Activated CD8-positive, alpha-beta memory T cell treated with anti-CD3 and anti-CD28 coated beads, Interleukin-2, amount 10 ng/mL, durations not matched to agents 7 days and 5 days (primary cell): ENCODE results near the gene TP73. TPM values are rescaled to one million over a fixed set of nuclear protein-coding genes. Genes with fewer than 3 reads are reported as not detected.

Experiments used
- ATAC-seq: fragments of 150-1000 bp; cut with Tn5 transposase; one replicate; pipeline ENCODE4 v1.10.0; 2021; ENCODE audit warnings: moderate library complexity
- CTCF ChIA-PET: fragments of 350-600 bp; sonication (Branson Sonifier 250); formaldehyde crosslinking; loops from one replicate; lab custom pipeline; 2021; ENCODE audit warnings: antibody characterized with exemption; lab: Charles Lee
- DNase-seq: peaks from one replicate; pipeline ENCODE4 v3.0.0-alpha.2; 2020
- H3K27ac Mint-ChIP-seq: one replicate; pipeline ENCODE4 v1.8.0; 2021; ENCODE audit warnings: mild to moderate bottlenecking, mixed read lengths
- H3K27me3 Mint-ChIP-seq: one replicate; pipeline ENCODE4 v1.8.0; 2021; ENCODE audit warnings: mixed read lengths
- H3K36me3 Mint-ChIP-seq: one replicate; pipeline ENCODE4 v1.8.0; 2021; ENCODE audit warnings: mild to moderate bottlenecking, mixed read lengths
- H3K4me1 Mint-ChIP-seq: one replicate; pipeline ENCODE4 v1.8.0; 2021; ENCODE audit warnings: mixed read lengths
- H3K4me3 Mint-ChIP-seq: one replicate; pipeline ENCODE4 v1.8.0; 2021; ENCODE audit warnings: mild to moderate bottlenecking, moderate library complexity, mixed read lengths
- H3K9me3 Mint-ChIP-seq: one replicate; pipeline ENCODE4 v1.8.0; 2022; ENCODE audit warnings: low read depth, mixed read lengths
- total RNA-seq, 2 experiments: library from RNA; stranded (reverse); gene quantifications; one replicate each; pipeline ENCODE4 v1.2.3, GENCODE V29; 2021

TP73 gene
- 10 to 100 TPM in 1 of 2 experiments, 1 to 10 TPM in 1; 2.1 to 15.2 TPM for total RNA-seq

DNA sequence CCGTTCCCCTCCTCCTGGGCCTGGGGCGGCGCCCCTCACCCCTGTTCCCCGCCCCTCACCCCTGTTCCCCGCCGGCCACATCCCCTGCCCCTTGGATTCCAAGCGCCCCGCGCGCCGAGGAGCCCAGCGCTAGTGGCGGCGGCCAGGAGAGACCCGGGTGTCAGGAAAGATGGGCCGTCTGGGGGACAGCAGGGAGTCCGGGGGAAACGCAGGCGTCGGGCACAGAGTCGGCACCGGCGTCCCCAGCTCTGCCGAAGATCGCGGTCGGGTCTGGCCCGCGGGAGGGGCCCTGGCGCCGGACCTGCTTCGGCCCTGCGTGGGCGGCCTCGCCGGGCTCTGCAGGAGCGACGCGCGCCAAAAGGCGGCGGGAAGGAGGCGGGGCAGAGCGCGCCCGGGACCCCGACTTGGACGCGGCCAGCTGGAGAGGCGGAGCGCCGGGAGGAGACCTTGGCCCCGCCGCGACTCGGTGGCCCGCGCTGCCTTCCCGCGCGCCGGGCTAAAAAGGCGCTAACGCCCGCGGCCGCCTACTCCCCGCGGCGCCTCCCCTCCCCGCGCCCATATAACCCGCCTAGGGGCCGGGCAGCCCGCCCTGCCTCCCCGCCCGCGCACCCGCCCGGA, at the start of gene TP73:
TP73 (plus strand) TSS at position 587 of the 618 bp plus-strand sequence. CDS start 29,850 bp downstream, outside the sequence.
- H3K4me1 Mint-ChIP-seq, result peaks cover 33% of the 10 kb centered on the region
- no peak for DNase-seq

DNA sequence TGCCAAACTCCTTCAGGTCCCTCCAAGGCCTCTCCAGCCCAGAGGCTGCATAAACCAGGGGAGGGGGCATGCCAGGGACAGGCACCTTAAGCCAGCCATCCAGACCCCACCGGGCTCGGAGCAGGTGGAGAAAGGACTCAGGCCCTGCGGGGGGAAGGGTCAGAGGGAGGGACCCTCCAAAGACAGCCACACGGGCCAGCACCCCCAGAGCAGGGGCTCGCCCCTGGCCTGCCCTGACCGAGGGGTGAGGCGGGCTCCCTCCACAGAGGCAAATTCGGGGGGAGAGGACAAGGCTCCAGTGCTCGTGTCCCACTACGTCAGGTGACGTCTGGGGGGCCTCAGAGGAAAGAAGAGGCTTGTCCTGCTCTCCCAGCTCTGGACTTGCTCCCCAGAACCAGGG, 49.2 kb upstream of the TP73 start:
- CTCF ChIA-PET, result interaction anchor here (1.3 kb wide), 1 partner anchor 17 kb away, joined by 4 read pairs; no protein-coding TSS in a partner anchor
- Mint-ChIP-seq H3K27me3 (no peaks in the 10 kb centered on the region), H3K4me1 (peaks cover 3% of the 10 kb centered on the region), H3K27ac (no peak overlapping the region), H3K4me3 (no peak overlapping the region), H3K9me3 (no peaks in the 10 kb centered on the region), H3K36me3 (no peaks in the 10 kb centered on the region)
- DNase-seq (no peak), ATAC-seq (no peak)

More for the DNA sequence above, at the start of gene TP73:
- H3K9me3 Mint-ChIP-seq, result no peaks in the 10 kb centered on the region
- H3K27ac Mint-ChIP-seq, result no peak within 1 kb of the TSS
- CTCF ChIA-PET, result interaction anchor here (1.4 kb wide), 1 partner anchor 26 kb away, joined by 3 read pairs; no protein-coding TSS in a partner anchor
- no peak for ATAC-seq
- no peak within 1 kb of the TSS for H3K4me3 Mint-ChIP-seq
- no peaks in the 10 kb centered on the region for H3K36me3 Mint-ChIP-seq
- peaks cover 57% of the 10 kb centered on the region for H3K27me3 Mint-ChIP-seq

DNA sequence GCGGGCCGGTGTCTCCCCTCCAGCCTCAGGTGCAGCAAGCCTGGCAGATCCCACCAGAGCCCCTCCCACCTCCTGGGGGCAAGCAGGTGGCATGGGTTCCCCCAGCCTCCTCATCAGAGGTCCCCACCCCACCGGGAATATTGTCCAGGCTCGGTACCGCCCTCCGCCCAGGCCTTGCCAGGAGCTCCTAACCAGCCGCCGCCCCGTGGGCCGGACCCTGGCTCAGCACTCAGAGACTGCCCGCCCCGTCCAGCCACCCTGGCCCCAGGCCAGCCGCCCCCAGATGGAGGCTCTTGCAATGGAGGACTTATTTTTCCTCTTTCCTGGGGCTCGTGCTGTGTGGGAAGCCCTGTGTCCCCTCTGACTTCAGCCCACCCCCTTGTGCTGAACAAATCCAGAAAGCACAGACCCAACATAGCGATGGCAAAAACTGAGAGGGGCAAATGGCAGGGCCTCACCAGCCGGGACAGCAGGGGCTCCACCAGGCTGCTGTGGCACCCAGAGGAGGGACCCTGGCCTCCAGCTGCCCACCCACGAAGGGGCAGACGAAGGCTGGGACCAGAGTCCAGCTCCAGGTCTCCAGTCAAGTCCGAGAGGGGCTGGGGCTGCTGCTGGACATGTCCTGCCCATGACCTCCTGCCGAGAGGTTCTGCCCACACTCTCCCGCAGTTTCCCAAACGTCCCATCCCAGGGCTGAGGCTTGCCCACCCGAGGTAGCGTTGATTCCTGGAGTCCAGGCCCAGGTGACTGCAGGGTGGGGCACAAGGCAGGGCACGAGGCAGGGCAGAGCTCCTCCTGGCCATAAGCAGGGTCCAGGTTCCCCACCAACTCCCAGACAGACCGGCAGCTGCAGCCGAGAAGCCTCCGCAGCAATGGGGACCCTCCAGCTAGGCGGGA, 48.5 kb upstream of the TP73 start:
- Mint-ChIP-seq H3K27ac (no peak overlapping the region), H3K4me3 (no peak overlapping the region), H3K36me3 (no peaks in the 10 kb centered on the region), H3K4me1 (no peaks in the 10 kb centered on the region), H3K27me3 (no peaks in the 10 kb centered on the region), H3K9me3 (no peaks in the 10 kb centered on the region)
- ATAC-seq (no peak), DNase-seq (no peak)
- CTCF ChIA-PET, result interaction anchor here (1.0 to 1.3 kb wide), 2 partner anchors 11 to 16 kb away, joined by 4 read pairs; no protein-coding TSS in a partner anchor

DNA sequence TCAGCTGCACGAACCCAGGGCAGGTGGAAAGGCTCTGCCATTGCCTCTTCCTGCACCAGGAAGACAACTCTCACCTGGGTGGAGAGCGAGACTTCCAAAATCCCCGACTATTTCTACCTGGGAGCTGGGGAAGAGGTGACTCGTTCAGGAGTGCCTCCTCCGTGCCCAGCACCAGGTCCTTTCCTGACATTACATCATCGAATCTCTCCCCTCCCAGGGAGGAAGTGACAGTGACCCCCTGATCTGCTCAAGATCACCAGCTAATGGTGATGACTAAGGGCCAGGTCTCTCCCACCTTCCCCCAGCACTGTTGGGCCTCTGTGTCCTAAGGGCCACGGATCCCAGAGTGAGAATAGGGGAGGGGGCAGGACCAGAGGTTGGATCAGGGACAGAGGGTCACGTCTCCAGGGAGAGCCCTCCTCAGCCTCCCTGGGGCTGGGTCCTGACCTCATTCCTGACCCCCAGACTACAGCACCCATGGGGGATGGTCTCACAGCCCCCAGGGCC, 47.8 kb upstream of the TP73 start:
- Mint-ChIP-seq H3K4me3 (no peak overlapping the region), H3K27me3 (peaks cover 5% of the 10 kb centered on the region), H3K36me3 (no peaks in the 10 kb centered on the region), H3K9me3 (no peaks in the 10 kb centered on the region), H3K4me1 (no peaks in the 10 kb centered on the region), H3K27ac (no peak overlapping the region)
- no peak for DNase-seq
- ATAC-seq, result no peak
- CTCF ChIA-PET, result interaction anchor here (1.0 kb wide), 1 partner anchor 10 kb away, joined by 4 read pairs; no protein-coding TSS in a partner anchor

DNA sequence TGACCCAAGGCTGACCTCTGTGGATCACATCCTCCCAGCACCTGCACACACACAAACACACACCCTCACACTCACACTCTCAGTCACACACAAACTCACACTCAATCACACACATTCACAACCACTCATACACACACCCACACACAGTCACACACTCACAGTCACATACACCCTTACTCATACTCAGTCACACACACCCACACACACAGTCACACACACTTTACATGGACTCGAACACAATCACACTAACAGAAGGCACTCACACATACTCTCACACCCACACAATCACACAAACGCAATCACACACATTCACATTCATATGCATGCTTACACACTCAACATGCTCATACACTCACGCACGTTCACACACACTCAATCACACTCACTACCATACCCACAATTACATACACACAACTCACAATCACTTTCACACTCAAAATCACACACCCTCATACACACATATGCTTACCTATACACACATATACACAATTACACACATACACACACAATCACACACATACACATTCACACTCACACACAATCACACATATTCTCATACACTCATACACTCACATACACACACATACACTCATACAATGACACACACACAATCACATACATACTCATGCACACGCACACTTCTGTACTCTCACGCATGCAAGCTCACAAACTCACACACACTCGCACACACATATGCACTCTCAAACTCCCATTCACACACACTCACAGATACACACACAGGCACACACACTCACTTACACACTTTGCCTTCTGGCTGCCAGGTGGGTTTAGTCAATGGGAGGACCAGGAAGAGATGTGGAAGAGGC, 47.1 kb upstream of the TP73 start:
- DNase-seq, result no peak
- peaks cover 5% of the 10 kb centered on the region for H3K27me3 Mint-ChIP-seq
- no peak overlapping the region for H3K27ac Mint-ChIP-seq
- CTCF ChIA-PET, result interaction anchor here (1.0 kb wide), 1 partner anchor 10 kb away, joined by 4 read pairs; no protein-coding TSS in a partner anchor
- no peaks in the 10 kb centered on the region for H3K4me1 Mint-ChIP-seq
- H3K9me3 Mint-ChIP-seq, result no peaks in the 10 kb centered on the region
- ATAC-seq, result no peak
- H3K4me3 Mint-ChIP-seq, result no peak overlapping the region
- H3K36me3 Mint-ChIP-seq, result no peaks in the 10 kb centered on the region

DNA sequence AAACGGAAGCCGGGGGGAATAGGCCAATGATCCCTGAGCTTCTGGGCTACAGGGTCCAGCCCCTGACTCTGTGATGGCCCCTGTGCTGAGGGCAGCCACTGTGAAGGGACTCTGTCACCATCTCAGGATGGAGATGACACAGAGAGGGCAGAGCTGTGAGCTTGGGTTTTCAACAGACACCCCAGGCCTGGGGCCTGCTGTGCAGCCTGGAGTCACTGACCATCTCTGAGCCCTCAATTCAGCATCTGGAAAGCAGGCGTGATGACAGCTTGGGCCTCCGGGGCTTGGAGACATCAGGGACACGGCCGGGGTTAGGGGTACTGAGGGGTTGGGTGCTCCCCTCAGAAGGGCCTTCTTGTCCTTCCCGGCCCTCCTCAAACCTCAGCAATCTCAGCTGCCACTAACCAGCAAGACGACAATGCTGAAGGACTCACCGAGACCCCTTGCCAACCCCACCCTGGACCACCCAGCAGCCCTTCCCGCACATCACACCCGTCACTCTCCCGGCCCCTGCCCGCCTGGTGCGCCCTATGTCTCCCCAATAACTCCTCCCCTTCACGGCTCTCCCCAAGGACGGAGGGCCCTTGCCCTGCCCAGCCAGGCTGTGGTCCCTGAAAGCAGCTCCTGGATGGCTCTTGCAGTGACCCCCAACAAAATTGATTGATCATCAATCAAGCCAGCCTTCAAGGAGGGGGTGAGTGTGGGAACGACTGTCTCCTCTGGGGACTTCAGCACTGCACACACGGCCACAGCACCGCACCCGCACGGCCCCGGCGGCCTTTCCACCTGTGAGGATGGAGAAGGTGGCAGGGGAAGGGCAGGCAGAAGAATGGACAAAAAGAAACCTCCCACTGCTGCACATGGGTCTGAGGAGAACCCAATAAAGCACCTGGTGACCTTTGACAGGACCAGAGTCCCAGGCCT, 45.3 kb upstream of the TP73 start:
- no peak overlapping the region for H3K27ac Mint-ChIP-seq
- peaks cover 14% of the 10 kb centered on the region for H3K27me3 Mint-ChIP-seq
- no peaks in the 10 kb centered on the region for H3K9me3 Mint-ChIP-seq
- H3K4me3 Mint-ChIP-seq, result no peak overlapping the region
- no peak for ATAC-seq
- peaks cover 1% of the 10 kb centered on the region for H3K4me1 Mint-ChIP-seq
- H3K36me3 Mint-ChIP-seq, result no peaks in the 10 kb centered on the region
- CTCF ChIA-PET, result interaction anchor here (0.5 kb wide), 1 partner anchor 344 kb away, joined by 3 read pairs; no protein-coding TSS in a partner anchor
- no peak for DNase-seq

DNA sequence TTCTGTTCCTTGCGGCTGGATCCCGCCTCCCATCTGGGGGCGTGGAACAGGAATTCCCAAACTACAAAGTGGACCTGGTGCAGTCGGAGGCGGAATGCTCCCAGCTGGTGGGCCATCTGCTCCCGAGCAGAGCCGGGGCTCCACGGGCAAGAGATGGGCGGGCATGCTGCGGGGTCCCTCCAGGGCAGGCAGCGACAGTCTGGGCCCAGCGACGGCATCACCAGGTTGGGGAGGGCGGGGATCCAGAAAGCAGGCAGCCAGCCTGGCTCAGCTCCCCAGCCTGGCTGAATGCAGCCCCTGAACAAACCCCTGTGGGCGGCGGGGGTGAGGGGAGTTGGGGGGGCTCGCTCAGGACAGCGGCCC, 44.6 kb upstream of the TP73 start:
- H3K9me3 Mint-ChIP-seq, result no peaks in the 10 kb centered on the region
- H3K36me3 Mint-ChIP-seq, result no peaks in the 10 kb centered on the region
- peaks cover 18% of the 10 kb centered on the region for H3K27me3 Mint-ChIP-seq
- no peak for DNase-seq
- peaks cover 1% of the 10 kb centered on the region for H3K4me1 Mint-ChIP-seq
- H3K27ac Mint-ChIP-seq, result no peak overlapping the region
- H3K4me3 Mint-ChIP-seq, result no peak overlapping the region
- CTCF ChIA-PET, result interaction anchor here (0.5 to 1.0 kb wide), 2 partner anchors 11 to 344 kb away, joined by 3 to 5 read pairs; no protein-coding TSS in a partner anchor
- no peak for ATAC-seq

DNA sequence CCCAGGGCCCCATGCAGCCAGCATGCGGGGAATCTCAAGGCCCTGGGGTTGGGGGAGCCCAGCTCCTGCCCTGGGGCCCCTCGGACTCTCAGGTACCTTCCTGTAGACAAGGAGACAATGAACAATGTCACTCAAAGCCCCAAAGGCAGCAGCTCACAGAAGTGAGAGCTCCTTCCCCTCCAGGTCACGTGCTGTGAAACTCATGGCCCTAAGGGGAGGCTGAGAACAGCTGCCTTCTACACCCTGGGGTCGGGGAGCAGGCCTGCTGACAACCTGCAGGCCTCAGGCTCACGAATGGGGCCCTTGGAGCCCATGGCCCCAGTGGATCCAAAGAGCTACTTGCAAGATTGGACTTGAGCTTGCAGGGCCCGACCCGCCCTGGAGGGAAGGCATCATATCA, 44.2 kb upstream of the TP73 start:
- no peak for ATAC-seq
- H3K27ac Mint-ChIP-seq, result no peak overlapping the region
- no peak overlapping the region for H3K4me3 Mint-ChIP-seq
- no peak for DNase-seq
- no peaks in the 10 kb centered on the region for H3K36me3 Mint-ChIP-seq
- peaks cover 1% of the 10 kb centered on the region for H3K4me1 Mint-ChIP-seq
- no peaks in the 10 kb centered on the region for H3K9me3 Mint-ChIP-seq
- peaks cover 22% of the 10 kb centered on the region for H3K27me3 Mint-ChIP-seq
- CTCF ChIA-PET, result interaction anchor here (1.0 kb wide), 1 partner anchor 11 kb away, joined by 5 read pairs; no protein-coding TSS in a partner anchor

DNA sequence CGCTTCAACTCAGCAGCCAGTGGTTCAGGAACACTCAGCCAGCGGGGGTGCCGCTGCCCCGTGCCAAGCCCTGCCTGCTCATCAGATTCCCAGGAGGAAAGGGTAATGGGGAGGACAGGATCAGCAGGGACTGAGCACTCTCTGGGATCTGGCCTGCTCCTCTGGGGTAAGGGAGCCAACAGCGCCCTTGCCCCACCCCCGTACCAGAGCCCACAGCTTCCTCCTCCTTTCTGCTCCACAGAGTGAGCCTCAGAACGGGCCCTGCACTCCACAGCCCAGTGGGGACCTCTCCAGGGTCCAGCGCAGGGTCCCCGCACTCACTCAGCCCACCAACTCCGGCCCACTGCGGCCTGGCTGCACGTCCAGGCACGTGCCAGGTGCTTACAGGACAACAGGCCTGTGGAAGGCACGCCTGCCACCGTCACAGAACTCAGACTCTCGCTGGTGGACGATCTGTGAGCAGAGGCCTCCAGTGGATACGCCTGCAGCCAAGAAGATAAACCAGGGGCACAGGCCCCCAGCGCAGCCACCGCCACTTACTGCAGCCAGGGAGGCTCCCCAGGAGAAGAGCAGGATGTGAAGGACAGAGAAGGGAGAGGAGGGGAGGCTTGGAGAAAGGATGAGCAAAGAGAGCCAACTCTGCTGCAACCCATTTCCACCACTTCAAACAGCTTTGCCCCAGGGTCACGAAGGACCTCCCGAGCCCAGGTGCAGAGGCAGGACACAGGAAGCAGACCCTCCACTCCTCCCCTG, 43.1 kb upstream of the TP73 start:
- H3K4me1 Mint-ChIP-seq, result peaks cover 1% of the 10 kb centered on the region
- peaks cover 30% of the 10 kb centered on the region for H3K27me3 Mint-ChIP-seq
- H3K36me3 Mint-ChIP-seq, result no peaks in the 10 kb centered on the region
- CTCF ChIA-PET, result interaction anchor here (1.0 kb wide), 2 partner anchors 10 kb away, joined by 3 to 5 read pairs; no protein-coding TSS in a partner anchor
- H3K4me3 Mint-ChIP-seq, result no peak overlapping the region
- ATAC-seq (no peak), DNase-seq (no peak)
- no peak overlapping the region for H3K27ac Mint-ChIP-seq
- H3K9me3 Mint-ChIP-seq, result no peaks in the 10 kb centered on the region

DNA sequence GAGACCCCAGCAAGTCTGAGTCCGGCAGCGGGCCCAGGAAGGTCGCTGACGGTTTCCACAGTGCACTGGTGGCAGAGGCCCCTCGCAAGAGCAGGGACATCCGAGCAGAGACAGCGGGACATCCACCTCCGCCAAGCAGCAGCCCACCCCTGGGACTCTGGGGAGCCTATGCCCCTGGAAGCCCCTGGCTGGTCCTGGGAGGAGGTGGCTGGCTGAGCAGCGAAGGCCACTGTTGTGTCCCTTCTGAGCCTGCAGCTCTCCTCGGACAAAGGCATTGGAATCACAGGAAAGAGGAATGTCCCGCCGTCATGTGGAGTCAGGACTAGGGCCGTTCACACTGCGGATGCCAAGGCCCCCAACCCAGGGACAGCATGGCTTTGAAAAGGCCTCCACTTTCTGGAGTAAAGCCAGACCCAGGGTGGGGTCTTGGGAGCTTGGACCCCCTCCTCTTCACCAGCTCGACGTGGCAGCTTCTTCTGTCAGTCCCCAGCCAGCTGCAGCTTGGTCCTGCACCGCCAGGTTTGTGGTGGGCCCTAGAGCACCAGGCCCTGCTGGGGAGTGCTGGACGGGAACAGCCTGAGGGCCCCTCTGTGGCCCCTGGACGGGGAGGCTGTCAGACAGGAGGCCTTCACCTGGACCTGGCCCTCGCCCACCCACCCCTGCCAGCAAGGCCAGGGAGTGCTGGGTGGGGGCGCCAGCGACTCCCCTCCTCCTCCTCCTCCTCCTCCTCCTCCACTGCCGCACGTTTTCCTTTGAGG, 42.4 kb upstream of the TP73 start:
- ATAC-seq (no peak), DNase-seq (no peak)
- no peaks in the 10 kb centered on the region for H3K9me3 Mint-ChIP-seq
- no peak overlapping the region for H3K27ac Mint-ChIP-seq
- H3K27me3 Mint-ChIP-seq, result peaks cover 33% of the 10 kb centered on the region
- H3K4me1 Mint-ChIP-seq, result peaks cover 1% of the 10 kb centered on the region
- CTCF ChIA-PET, result interaction anchor here (1.0 kb wide), 1 partner anchor 9 kb away, joined by 3 read pairs; no protein-coding TSS in a partner anchor
- H3K36me3 Mint-ChIP-seq, result no peaks in the 10 kb centered on the region
- H3K4me3 Mint-ChIP-seq, result no peak overlapping the region
